HFF-Myc (cell line): ENCODE results near the gene MAST1.
A peak's percentile ranks its signal among the peaks of the same experiment; 100 is the strongest.
"Not testable (repeated sequence)": the region's sequence is repeated elsewhere in the genome, so short reads cannot be mapped to it uniquely, and the experiment has no call there.

Experiments
- DNase-seq: peaks from one replicate; pipeline ENCODE4 v3.0.0-alpha.2; 2011; ENCODE audit warnings: low read depth; ENCODE audit errors: extremely low read depth
- H3K4me3 ChIP-seq: replicated peaks from 2 replicates; pipeline ENCODE4 v1.5.1; 2011; ENCODE audit warnings: low read depth, mild to moderate bottlenecking, control low read depth, low read length
- CTCF ChIP-seq: IDR thresholded peaks from 2 replicates; pipeline ENCODE4 v1.5.1; 2012; ENCODE audit warnings: mild to moderate bottlenecking, low read depth, low read length, control low read depth; ENCODE audit errors: missing control alignments

Gene MAST1

GRCh38 chr19:12843328-12843727 lies 5.0 kb downstream of the MAST1 start:
- no peak for DNase-seq
- no peak overlapping the region for H3K4me3 ChIP-seq
- no peak for TF ChIP-seq CTCF

GRCh38 chr19:12843999-12844732 lies 5.9 kb downstream of the MAST1 start:
- no peak overlapping the region for H3K4me3 ChIP-seq
- no peak for TF ChIP-seq CTCF
- DNase-seq, result no peak

- not testable (repeated sequence) for DNase-seq, H3K4me3 ChIP-seq
These were observed 8.3 kb downstream of the MAST1 start for GRCh38 chr19:12846613-12847012.

DNA sequence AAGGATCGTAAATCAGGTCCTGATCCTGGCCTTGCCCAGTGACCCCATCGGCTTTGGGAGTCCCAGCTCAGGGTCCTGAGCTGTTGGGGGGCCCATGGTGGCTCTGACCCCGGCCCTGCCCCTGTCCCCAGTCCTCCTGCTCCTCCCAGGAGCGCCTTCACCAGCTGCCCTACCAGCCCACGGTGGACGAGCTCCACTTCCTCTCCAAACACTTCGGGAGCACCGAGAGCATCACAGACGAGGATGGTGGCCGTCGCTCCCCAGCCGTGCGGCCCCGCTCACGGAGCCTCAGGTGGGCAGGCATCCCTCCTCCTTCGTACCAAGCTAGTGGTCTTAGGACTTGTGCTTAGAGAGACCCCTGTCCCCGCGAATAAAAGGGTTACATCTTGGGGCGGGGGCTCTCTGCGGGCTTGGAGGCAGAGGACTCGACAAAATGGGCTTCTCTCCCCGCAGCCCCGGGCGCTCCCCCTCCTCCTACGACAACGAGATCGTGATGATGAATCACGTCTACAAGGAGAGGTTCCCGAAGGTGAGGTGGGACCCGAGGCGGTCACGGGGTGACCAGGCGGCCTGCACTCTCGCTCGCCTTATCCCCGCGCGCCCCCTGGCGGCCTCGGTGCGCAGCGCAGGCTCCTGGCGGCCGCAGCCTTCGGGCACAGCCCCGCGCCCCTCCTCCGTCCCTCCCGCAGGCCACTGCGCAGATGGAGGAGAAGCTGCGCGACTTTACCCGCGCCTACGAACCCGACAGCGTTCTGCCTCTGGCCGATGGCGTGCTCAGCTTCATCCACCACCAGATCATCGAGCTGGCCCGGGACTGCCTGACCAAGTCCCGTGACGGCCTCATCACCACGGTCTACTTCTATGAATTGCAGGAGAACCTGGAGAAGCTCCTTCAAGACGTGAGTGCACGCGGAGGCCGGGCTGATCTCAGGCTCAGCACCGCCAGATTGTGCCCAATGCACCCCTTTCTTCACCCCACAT lies 9.1 kb downstream of the MAST1 start:
- no peak overlapping the region for H3K4me3 ChIP-seq
- peak; percentile 48 for DNase-seq
- TF ChIP-seq CTCF, result peak; percentile 98

DNA sequence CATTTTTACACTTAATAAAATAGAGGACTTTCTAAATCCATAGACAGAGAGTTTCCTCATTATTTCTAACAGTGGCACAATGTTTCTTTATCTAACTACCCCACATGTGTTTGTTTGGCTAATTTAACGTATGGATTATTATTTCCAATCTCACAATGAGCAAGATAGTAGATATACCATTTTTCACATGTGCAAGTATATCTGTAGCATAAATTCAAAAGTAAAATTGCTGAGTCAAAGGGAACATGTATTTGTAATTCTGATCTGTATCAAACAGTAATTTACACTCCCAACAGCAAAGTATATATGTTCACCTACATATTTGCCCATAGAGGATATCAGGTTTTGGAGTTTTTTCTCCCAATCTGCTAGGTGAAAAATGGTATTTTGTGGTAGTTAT lies 18.3 kb downstream of the MAST1 start:
- no peak for TF ChIP-seq CTCF
- DNase-seq, result no peak
- no peak overlapping the region for H3K4me3 ChIP-seq

GRCh38 chr19:12858041-12858928 lies 20.0 kb downstream of the MAST1 start:
- no peak for DNase-seq
- no peak for TF ChIP-seq CTCF
- no peak overlapping the region for H3K4me3 ChIP-seq
